Measurements from ENCODE around the gene FAM3C. TPM values are rescaled to one million over a fixed set of nuclear protein-coding genes. Genes with fewer than 3 reads are reported as not detected.

Gene FAM3C
- total RNA-seq, 3 donors from 2014 or later = 27.2 to 38.8 (median 36.6) TPM

DNA sequence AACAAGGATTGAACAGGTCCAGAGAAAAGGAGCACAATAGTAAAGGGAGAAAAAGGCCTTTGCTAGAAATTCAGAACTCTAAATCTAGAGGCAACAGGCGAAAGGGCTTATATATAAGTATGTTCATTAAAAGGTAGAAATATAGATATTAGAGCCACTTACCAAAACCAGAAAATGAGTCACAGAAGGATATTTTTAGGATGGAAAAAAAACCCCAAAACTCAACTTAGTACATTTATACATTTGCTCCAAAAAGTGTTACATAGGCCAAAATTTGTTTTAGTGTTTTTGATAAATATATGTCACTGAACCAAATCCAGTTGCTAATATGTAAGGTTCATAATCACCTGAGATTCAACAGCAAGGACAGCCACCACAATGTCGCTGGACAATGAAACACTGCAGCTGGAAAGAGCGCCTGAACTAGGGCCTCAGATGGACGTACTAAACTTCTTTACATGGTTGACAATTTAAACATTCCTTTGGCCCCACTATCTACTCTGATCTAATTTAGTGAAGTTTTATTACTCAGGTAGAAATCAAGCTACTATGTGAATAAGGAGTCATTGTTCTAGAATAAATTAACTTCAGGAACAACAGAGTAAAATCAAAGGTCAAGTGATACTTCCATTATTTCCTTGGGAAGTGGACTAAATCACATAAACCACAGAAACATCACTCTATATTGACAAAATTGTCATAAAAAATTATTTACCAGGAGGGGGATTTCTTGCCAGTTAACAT lies 10.9 kb downstream of the FAM3C start:
- Histone ChIP-seq H3K4me3 (no peak overlapping the region), H3K36me3 (ENCODE audit: low read depth) (no peaks in the 10 kb centered on the region), H3K4me1 (ENCODE audit: low read depth) (peaks cover 28% of the 10 kb centered on the region), H3K9me3 (no peaks in the 10 kb centered on the region)
- intact Hi-C loops (cut with DNase I, micrococcal nuclease) = no loop called here
- TF ChIP-seq, protein P1, sequence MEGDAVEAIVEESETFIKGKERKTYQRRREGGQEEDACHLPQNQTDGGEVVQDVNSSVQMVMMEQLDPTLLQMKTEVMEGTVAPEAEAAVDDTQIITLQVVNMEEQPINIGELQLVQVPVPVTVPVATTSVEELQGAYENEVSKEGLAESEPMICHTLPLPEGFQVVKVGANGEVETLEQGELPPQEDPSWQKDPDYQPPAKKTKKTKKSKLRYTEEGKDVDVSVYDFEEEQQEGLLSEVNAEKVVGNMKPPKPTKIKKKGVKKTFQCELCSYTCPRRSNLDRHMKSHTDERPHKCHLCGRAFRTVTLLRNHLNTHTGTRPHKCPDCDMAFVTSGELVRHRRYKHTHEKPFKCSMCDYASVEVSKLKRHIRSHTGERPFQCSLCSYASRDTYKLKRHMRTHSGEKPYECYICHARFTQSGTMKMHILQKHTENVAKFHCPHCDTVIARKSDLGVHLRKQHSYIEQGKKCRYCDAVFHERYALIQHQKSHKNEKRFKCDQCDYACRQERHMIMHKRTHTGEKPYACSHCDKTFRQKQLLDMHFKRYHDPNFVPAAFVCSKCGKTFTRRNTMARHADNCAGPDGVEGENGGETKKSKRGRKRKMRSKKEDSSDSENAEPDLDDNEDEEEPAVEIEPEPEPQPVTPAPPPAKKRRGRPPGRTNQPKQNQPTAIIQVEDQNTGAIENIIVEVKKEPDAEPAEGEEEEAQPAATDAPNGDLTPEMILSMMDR (IDR thresholded peaks at IDR 0.05) = no peak
- ATAC-seq (peak; percentile 68), DNase-seq (no peak)

DNA sequence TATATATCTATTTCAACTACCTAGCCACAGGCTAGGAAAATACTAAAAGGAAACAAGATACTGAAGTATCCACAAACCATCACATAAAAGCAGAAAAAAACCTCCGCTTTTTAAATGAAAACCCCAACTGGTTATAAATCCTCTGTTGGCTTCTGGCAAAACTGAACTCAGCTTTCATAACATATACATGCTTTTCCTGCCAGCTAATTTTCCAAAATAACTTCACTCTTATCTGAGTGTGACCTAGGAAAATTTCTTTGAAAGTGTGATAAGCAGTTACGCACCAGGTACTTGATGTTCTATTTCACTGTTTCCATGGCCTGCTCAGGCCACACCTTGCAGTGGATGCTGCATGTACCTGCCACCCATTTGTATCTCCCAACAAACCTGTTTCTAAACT lies 11.8 kb downstream of the FAM3C start:
- DNase-seq = no peak
- Histone ChIP-seq H3K4me1 (ENCODE audit: low read depth) (peaks cover 28% of the 10 kb centered on the region), H3K4me3 (no peak overlapping the region), H3K36me3 (ENCODE audit: low read depth) (no peaks in the 10 kb centered on the region), H3K9me3 (no peaks in the 10 kb centered on the region)
- intact Hi-C loops (cut with DNase I, micrococcal nuclease) = no loop called here
- TF ChIP-seq, protein P1 (IDR thresholded peaks at IDR 0.05) = no peak
- peak; percentile 66 for ATAC-seq

DNA sequence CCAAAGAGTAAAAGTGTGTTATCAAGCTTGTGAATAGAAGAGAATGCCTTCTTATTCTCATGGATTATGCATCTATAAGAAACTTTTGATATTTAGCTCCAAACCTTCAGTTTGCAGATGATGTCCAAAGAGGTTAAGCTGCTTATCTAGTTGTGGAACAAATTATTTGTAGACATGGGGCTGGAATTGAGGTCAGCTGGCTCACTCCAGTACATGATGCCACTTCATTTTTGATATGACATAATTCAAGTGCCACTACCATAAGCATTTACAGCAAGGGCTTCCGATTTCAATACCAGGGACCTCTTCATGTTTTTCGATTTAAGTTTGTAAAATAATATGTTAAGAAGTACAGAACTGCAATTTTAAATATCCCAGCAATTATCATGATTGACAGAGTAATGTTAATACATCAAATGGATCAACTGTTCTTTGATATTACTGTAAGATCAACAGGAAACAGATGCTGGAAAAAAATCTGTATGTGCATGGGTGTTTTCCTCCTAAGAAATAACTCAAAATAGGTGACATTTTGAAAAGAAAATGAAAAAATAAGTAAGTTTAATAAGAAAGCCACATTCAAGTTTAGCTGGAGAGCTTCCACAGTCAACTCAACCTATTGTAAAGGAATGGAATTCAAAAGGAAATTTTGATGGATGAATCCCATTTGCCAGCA lies 12.7 kb downstream of the FAM3C start:
- Histone ChIP-seq H3K9me3 (no peaks in the 10 kb centered on the region), H3K36me3 (ENCODE audit: low read depth) (no peaks in the 10 kb centered on the region), H3K4me1 (ENCODE audit: low read depth) (peaks cover 28% of the 10 kb centered on the region), H3K4me3 (no peak overlapping the region)
- TF ChIP-seq, protein P1 (IDR thresholded peaks at IDR 0.05) = no peak
- DNase-seq = no peak
- no peak for ATAC-seq
- intact Hi-C loops (cut with DNase I, micrococcal nuclease) = no loop called here

DNA sequence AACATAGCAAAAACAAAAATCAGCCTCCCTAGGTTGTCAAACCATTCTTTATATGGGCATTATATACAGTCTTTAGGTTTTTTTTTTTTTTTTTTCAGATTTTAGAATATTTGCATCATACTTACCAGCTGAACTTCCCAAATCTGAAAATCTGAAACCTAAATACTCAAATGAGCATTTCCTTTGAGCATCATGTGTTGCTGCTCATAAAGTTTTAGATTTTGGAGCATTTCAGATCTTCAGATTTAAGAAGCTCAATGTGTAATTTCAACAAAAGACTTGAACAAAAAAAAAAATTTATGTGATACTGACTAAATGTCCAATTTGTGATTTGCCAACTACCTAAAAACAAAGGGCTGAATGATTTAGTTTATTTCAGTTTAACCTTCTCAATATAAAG lies 13.6 kb downstream of the FAM3C start:
- DNase-seq (no peak), ATAC-seq (no peak)
- TF ChIP-seq, protein P1 (IDR thresholded peaks at IDR 0.05) = no peak
- Histone ChIP-seq H3K36me3 (ENCODE audit: low read depth) (no peaks in the 10 kb centered on the region), H3K9me3 (no peaks in the 10 kb centered on the region), H3K4me3 (no peak overlapping the region), H3K4me1 (ENCODE audit: low read depth) (peaks cover 28% of the 10 kb centered on the region)
- intact Hi-C loops (cut with DNase I, micrococcal nuclease) = no loop called here

DNA sequence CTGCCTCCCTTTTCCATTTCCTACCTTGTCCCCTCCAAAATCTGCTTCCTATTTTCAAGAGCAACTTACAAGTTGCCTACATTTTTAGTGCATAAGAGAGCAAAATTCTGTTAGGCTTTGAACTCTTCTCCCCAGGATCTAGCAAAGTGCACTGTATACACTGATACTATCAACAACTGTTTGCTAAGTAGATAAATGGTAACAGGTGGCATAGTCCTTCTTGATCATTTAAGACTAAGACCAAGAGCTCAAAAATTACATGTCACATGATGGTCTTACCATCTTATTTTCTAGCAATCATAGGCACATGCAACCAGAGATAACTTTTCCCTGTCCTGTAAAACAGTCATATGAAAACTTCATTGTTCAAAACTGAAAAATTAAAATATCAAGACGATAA lies 16.2 kb downstream of the FAM3C start:
- TF ChIP-seq, protein P1 (IDR thresholded peaks at IDR 0.05) = no peak

More for the DNA sequence above, 16.2 kb downstream of the FAM3C start:
- Histone ChIP-seq H3K9me3 (no peaks in the 10 kb centered on the region), H3K36me3 (ENCODE audit: low read depth) (no peaks in the 10 kb centered on the region), H3K4me1 (ENCODE audit: low read depth) (peaks cover 17% of the 10 kb centered on the region), H3K4me3 (no peak overlapping the region)
- ATAC-seq (no peak), DNase-seq (no peak)
- intact Hi-C loops (cut with DNase I, micrococcal nuclease) = no loop called here
